Fibroblast of villous mesenchyme (primary cell): ENCODE data around the gene NKG7. TPM values are rescaled to one million over a fixed set of nuclear protein-coding genes. Genes with fewer than 3 reads are reported as not detected.

Experiments used
- DNase-seq: peaks from one replicate; pipeline ENCODE4 v3.0.0-alpha.2; 2010; ENCODE audit warnings: low read depth
- H3K4me3 ChIP-seq: 2 replicates; pipeline ENCODE4 v1.5.1; 2011; ENCODE audit warnings: low read depth, mild to moderate bottlenecking, low read length
- CTCF ChIP-seq: IDR thresholded peaks from 2 replicates; pipeline ENCODE4 v1.5.1; 2012; ENCODE audit warnings: low read depth, mild to moderate bottlenecking, low read length; ENCODE audit not compliant: insufficient read depth
- total RNA-seq: library from RNA; depleted of rRNA; stranded (reverse); fragments of >200 nt; gene quantifications from 2 replicates; pipeline ENCODE4 v1.2.3, GENCODE V29; 2012

Gene NKG7
- total RNA-seq, 1 donor, result not detected

GRCh38 chr19:51396175-51396574 is 23.7 kb upstream of the NKG7 start:
- DNase-seq, result no peak
- no peak overlapping the region for H3K4me3 ChIP-seq
- TF ChIP-seq CTCF, result no peak

GRCh38 chr19:51394050-51394836 is 21.8 kb upstream of the NKG7 start:
- peak; percentile 99 for DNase-seq
- peak; percentile 20 for TF ChIP-seq CTCF
- peak overlapping the region; percentile 59 for H3K4me3 ChIP-seq

GRCh38 chr19:51392701-51393100 is 20.2 kb upstream of the NKG7 start:
- DNase-seq, result no peak
- no peak for TF ChIP-seq CTCF
- no peak overlapping the region for H3K4me3 ChIP-seq

GRCh38 chr19:51391073-51391611 is 18.7 kb upstream of the NKG7 start:
- no peak for DNase-seq
- H3K4me3 ChIP-seq, result no peak overlapping the region
- no peak for TF ChIP-seq CTCF

GRCh38 chr19:51389143-51389542 is 16.7 kb upstream of the NKG7 start:
- no peak overlapping the region for H3K4me3 ChIP-seq
- no peak for TF ChIP-seq CTCF
- no peak for DNase-seq

GRCh38 chr19:51387924-51388389 is 15.5 kb upstream of the NKG7 start, which contains the start of gene LIM2:
Gene LIM2 (minus strand): TSS chr19:51387974. CDS start chr19:51387443, 531 bp downstream.
- DNase-seq, result no peak
- TF ChIP-seq CTCF, result no peak
- no peak within 1 kb of the TSS for H3K4me3 ChIP-seq
